ENCODE measurements around the gene RSPO4.

DNA sequence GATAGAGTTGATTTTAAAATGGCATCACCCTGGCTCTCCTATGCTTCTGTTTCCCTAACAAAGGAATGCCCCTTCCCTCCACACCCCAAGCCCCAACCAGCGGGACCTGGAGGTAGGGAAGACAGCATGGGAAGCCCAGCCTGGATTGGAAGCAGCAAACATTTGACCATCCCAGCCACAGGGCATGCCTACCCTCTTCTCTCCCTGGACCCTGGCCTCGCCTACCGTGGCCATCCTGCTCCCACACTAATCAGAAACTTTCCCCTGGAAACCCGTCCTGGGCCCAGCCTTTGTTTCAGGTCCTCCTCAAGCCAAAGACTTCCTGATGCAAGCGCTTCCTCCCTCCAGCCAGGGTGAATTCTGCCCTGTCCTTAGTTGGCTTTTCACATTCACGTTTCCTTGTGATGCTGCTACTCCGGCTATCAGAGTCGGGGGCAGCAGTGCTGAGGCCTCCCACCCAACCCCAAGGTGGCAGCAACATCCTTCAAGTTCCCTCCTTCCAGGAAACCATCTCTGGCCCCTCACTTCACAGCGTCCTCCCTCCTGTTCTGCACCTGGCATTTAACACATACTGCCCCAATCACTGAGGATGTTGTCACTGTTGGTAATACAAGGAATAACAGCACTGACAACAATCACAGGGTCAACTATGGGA is 67.8 kb downstream of the RSPO4 start:
- TF ChIP-seq, protein P1, sequence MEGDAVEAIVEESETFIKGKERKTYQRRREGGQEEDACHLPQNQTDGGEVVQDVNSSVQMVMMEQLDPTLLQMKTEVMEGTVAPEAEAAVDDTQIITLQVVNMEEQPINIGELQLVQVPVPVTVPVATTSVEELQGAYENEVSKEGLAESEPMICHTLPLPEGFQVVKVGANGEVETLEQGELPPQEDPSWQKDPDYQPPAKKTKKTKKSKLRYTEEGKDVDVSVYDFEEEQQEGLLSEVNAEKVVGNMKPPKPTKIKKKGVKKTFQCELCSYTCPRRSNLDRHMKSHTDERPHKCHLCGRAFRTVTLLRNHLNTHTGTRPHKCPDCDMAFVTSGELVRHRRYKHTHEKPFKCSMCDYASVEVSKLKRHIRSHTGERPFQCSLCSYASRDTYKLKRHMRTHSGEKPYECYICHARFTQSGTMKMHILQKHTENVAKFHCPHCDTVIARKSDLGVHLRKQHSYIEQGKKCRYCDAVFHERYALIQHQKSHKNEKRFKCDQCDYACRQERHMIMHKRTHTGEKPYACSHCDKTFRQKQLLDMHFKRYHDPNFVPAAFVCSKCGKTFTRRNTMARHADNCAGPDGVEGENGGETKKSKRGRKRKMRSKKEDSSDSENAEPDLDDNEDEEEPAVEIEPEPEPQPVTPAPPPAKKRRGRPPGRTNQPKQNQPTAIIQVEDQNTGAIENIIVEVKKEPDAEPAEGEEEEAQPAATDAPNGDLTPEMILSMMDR (IDR thresholded peaks at IDR 0.05; ENCODE audit: borderline replicate concordance, extremely low read depth, low read length, poor library complexity, severe bottlenecking) = no peak
- TF ChIP-seq EZH2 (IDR thresholded peaks at IDR 0.05; ENCODE audit: borderline replicate concordance, low read depth, low read length, severe bottlenecking) = no peak

Data from DND-41 (cell line).